Nephron progenitor cell (in vitro differentiated cells): ENCODE results near the gene HOXB7.

Source experiments
- DNase-seq: peaks from one replicate; pipeline ENCODE4 v3.0.0; 2021
- H3K27ac Mint-ChIP-seq: 2 replicates; pipeline ENCODE4 v1.8.0; 2021; ENCODE audit warnings: mild to moderate bottlenecking, moderate library complexity, mixed read lengths
- H3K27me3 Mint-ChIP-seq: 2 replicates; pipeline ENCODE4 v1.8.0; 2021; ENCODE audit warnings: mild to moderate bottlenecking, low read depth, mixed read lengths; ENCODE audit not compliant: poor library complexity
- H3K36me3 Mint-ChIP-seq: 2 replicates; pipeline ENCODE4 v1.8.0; 2021; ENCODE audit warnings: low read depth, mixed read lengths
- H3K4me1 Mint-ChIP-seq: 2 replicates; pipeline ENCODE4 v1.8.0; 2021; ENCODE audit warnings: mixed read lengths
- H3K4me3 Mint-ChIP-seq: 2 replicates; pipeline ENCODE4 v1.8.0; 2021; ENCODE audit warnings: mild to moderate bottlenecking, moderate library complexity, mixed read lengths
- H3K9me3 Mint-ChIP-seq: 2 replicates; pipeline ENCODE4 v1.8.0; 2021; ENCODE audit warnings: mild to moderate bottlenecking, moderate library complexity, mixed read lengths
- TF ChIP-seq, protein P1 (sequence below): fragments of 200-600 bp; sonication (generic); IDR thresholded peaks from 2 replicates; pipeline ENCODE4 v1.5.0; 2021; ENCODE audit warnings: antibody characterized with exemption

Gene HOXB7

DNA sequence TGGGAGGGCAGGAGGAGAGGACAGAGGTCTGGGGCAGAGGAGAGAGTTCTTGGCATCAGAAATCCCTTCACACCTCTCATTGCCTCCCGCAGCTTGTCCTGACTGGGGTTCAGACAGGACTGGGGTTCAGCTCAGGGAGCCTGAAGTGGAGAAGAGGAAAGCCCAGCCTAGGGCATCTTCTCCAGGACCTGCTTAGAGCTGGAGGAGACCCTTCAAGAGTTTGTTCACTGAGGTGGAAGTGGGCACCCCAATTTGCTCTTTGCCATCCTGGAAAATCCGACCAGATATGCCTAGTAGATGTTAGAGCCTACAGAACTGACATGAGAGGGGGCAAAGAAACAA lies 22.8 kb downstream of the HOXB7 start:
- Mint-ChIP-seq H3K9me3 (peaks cover 4% of the 10 kb centered on the region), H3K36me3 (peaks cover 100% of the 10 kb centered on the region), H3K27me3 (peaks cover 15% of the 10 kb centered on the region), H3K4me3 (peak overlapping the region; percentile 99), H3K4me1 (peaks cover 22% of the 10 kb centered on the region), H3K27ac (peak overlapping the region; percentile 100)
- TF ChIP-seq, protein P1, sequence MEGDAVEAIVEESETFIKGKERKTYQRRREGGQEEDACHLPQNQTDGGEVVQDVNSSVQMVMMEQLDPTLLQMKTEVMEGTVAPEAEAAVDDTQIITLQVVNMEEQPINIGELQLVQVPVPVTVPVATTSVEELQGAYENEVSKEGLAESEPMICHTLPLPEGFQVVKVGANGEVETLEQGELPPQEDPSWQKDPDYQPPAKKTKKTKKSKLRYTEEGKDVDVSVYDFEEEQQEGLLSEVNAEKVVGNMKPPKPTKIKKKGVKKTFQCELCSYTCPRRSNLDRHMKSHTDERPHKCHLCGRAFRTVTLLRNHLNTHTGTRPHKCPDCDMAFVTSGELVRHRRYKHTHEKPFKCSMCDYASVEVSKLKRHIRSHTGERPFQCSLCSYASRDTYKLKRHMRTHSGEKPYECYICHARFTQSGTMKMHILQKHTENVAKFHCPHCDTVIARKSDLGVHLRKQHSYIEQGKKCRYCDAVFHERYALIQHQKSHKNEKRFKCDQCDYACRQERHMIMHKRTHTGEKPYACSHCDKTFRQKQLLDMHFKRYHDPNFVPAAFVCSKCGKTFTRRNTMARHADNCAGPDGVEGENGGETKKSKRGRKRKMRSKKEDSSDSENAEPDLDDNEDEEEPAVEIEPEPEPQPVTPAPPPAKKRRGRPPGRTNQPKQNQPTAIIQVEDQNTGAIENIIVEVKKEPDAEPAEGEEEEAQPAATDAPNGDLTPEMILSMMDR: no peak
- no peak for DNase-seq

DNA sequence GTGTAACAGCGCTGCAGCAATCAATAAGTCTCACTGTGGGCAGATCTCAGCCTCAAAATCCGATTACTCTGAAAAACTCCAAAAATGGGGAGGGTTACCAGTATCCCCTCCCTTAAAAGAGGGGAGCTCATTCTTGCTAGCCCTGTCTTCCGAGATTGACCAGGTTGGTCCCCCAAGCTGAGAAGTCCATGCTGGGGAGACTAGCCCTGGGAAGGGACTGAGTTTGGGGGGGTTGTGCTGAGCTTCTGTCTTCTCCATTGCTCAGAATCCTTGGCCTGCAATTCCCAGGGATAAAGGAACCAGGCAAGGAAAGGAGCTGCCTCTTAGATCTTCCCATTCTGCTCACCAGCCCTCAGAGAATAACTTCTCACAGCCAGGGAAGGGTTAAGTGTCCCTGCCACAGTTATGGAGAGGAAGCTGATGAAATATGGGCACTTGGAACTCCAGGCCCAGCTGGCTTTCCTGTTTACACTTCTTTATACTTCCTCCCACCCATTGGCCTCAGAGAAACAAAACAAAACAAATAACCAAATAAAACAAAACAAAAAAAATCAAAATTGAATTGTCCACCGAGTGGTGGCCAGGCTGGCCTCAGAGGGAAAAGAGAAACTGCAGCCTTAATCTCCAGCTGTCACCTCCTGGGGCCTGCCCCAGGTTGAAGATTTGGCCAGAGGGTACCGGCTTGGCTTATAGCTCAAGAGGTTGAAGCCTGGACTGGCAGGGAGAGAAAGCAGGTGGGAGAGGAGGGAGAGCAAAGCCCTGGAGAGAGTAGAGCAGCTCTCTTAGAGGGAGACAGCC lies 23.3 kb downstream of the HOXB7 start:
- TF ChIP-seq, protein P1: no peak
- Mint-ChIP-seq H3K36me3 (peaks cover 100% of the 10 kb centered on the region), H3K9me3 (peaks cover 4% of the 10 kb centered on the region), H3K4me1 (peaks cover 28% of the 10 kb centered on the region), H3K27me3 (peaks cover 15% of the 10 kb centered on the region), H3K27ac (peak overlapping the region; percentile 100), H3K4me3 (peak overlapping the region; percentile 99)
- DNase-seq: no peak

DNA sequence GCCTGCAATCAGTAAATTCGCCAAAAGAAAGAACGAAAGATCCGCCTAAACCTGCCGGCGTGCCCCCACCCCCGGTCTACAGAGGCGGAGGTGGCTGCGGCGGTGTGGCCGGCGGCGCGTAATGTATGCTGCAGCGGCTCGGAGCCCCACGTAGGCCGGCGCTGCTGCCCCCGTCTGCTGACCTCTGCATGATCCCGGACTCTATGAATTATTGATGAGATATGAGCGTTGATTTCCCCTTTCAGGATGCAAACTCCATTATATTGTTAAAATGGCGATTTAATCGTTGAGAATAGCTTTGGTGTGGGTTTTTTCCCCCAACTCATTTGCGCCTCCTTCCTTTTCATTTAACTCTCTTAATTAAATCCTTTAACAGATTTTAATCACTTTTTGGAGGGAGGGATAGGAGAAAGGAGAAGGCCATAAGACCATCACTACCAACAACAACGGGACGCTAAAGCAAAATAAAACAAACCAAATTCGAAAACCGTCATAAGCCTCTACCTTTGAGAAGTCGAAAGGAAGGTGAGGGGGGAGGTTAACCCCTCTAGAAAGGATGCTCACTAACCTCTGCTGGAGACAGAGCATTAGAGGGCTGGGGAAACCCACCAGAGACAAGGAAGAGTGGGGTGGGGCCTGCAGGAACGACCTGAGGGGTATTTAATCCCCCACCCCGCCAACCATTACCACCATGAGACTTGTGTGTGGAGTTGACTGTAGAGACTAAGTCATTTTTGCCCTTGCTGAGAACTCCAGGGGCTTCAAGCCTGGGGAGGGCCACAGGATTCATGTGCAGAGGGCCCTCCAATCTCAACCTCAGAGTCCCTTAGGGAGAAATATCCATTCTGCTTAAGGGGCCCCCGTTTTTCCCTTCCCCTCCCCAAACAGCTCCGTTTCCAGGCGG lies 24.2 kb downstream of the HOXB7 start:
- Mint-ChIP-seq H3K27ac (peak overlapping the region; percentile 100), H3K4me3 (peak overlapping the region; percentile 99), H3K27me3 (peaks cover 15% of the 10 kb centered on the region), H3K36me3 (peaks cover 98% of the 10 kb centered on the region), H3K4me1 (peaks cover 29% of the 10 kb centered on the region), H3K9me3 (peaks cover 4% of the 10 kb centered on the region)
- TF ChIP-seq, protein P1: no peak
- no peak for DNase-seq

DNA sequence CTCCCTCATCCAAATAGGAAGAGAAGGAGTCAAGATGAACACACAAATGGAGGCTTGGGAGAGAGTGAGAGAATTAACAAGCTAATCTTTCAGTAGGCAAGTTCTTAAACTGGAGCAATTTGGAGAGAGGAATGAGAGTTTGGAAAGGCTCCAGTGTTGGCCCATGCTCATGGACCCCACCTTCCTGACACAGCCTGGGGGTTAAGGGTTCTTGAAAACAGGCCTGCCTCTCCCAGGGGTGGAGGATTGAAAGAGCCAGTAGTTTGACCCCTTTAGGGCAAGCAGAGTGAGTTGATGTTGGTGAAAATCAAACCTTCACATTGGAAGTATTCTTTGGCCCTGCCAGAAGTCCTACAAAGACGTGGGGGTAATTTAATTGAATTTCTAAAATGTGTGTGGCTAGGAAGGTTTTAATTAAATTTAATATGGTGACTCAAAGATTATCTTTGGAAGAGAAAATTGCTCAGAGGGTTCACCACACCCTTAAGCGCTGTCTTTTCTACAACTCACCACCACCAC lies 26.5 kb downstream of the HOXB7 start:
- DNase-seq: no peak
- Mint-ChIP-seq H3K4me1 (peaks cover 50% of the 10 kb centered on the region), H3K9me3 (no peaks in the 10 kb centered on the region), H3K36me3 (peaks cover 88% of the 10 kb centered on the region), H3K4me3 (peak overlapping the region; percentile 99), H3K27ac (peak overlapping the region; percentile 100), H3K27me3 (peaks cover 7% of the 10 kb centered on the region)
- TF ChIP-seq, protein P1: no peak

DNA sequence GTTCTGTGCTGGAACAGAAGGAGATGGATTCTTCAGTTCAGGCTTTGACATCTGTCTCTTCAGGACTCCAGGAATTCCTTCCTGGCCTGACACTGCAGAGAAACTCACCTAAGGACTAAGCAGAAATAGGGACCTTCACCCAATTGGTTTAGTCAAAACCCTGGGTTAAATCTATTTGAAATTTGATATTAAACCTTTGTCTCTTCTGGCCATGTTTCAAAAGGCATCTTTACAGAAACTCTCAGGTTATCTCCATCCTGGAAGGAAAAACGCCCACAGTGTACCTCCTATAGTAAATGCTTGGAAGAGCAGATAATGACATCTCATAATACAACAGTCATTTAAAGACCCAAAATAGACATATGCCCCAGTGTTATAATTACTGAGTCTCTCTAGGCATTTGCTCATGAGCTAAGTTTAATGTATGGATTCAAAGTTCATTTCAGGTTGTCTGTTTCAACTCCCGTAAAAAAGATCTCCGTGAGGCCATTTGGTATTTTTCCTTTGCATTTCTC lies 27.1 kb downstream of the HOXB7 start:
- TF ChIP-seq, protein P1: no peak
- no peak for DNase-seq
- peaks cover 5% of the 10 kb centered on the region for H3K27me3 Mint-ChIP-seq
- H3K4me3 Mint-ChIP-seq: peak overlapping the region; percentile 99
- peaks cover 88% of the 10 kb centered on the region for H3K36me3 Mint-ChIP-seq
- peak overlapping the region; percentile 100 for H3K27ac Mint-ChIP-seq
- peaks cover 56% of the 10 kb centered on the region for H3K4me1 Mint-ChIP-seq
- no peaks in the 10 kb centered on the region for H3K9me3 Mint-ChIP-seq
